ENCODE data around the gene PLCB2. TPM values are rescaled to one million over a fixed set of nuclear protein-coding genes. Genes with fewer than 3 reads are reported as not detected.

The PLCB2 gene
- polyA plus RNA-seq, 1 donor (not counting 4 experiments of a cell fraction or from before 2014, with no cell fraction given), result 0.73 TPM

GRCh38 chr15:40273428-40273827 lies 34.3 kb downstream of the PLCB2 start:
- no peaks in the 10 kb centered on the region for H4K20me1 ChIP-seq (ENCODE audit: control insufficient read depth, extremely low read depth, insufficient read depth, low read length)
- H3K27ac ChIP-seq (ENCODE audit: control insufficient read depth, insufficient read depth, low read length), result no peak overlapping the region
- H3K4me3 ChIP-seq (ENCODE audit: control insufficient read depth in 2 of 3, extremely low read depth in 1 of 3, insufficient read depth in 2 of 3, low read depth in 1 of 3, low read length in 3 of 3), result no peak overlapping the region
- no peaks in the 10 kb centered on the region for H3K79me2 ChIP-seq (ENCODE audit: control insufficient read depth, insufficient read depth, low read length)
- no peak overlapping the region for H2AFZ ChIP-seq (ENCODE audit: control insufficient read depth, low read length)
- no peaks in the 10 kb centered on the region for H3K4me1 ChIP-seq (ENCODE audit: control insufficient read depth, extremely low read depth, insufficient read depth, low read length)
- H3K9ac ChIP-seq (ENCODE audit: control insufficient read depth, extremely low read depth, insufficient read depth, low read length), result no peak overlapping the region
- no peak overlapping the region for H3K4me2 ChIP-seq (ENCODE audit: control insufficient read depth, extremely low read depth, insufficient read depth, low read depth, low read length)
- dilution Hi-C loops (cut with MboI; ENCODE audit: extremely low pct_ligation_motif_present, low sequenced_read_pairs), result loop anchor here (5.0 kb wide), 1 partner anchor 56 kb away; no protein-coding TSS in a partner anchor
- no peaks in the 10 kb centered on the region for H3K27me3 ChIP-seq (ENCODE audit: control insufficient read depth, extremely low read depth, insufficient read depth, low read length)
- no peak for TF ChIP-seq EZH2 (IDR thresholded peaks at IDR 0.05; ENCODE audit: low read length)
- TF ChIP-seq, protein P1, sequence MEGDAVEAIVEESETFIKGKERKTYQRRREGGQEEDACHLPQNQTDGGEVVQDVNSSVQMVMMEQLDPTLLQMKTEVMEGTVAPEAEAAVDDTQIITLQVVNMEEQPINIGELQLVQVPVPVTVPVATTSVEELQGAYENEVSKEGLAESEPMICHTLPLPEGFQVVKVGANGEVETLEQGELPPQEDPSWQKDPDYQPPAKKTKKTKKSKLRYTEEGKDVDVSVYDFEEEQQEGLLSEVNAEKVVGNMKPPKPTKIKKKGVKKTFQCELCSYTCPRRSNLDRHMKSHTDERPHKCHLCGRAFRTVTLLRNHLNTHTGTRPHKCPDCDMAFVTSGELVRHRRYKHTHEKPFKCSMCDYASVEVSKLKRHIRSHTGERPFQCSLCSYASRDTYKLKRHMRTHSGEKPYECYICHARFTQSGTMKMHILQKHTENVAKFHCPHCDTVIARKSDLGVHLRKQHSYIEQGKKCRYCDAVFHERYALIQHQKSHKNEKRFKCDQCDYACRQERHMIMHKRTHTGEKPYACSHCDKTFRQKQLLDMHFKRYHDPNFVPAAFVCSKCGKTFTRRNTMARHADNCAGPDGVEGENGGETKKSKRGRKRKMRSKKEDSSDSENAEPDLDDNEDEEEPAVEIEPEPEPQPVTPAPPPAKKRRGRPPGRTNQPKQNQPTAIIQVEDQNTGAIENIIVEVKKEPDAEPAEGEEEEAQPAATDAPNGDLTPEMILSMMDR (optimal IDR thresholded peaks at IDR 0.05 in 1 of 3, IDR thresholded peaks at IDR 0.05 in 1 of 3, conservative IDR thresholded peaks at IDR 0.05 in 1 of 3; ENCODE audit: extremely low read depth in 1 of 3, insufficient read depth in 2 of 3, low read length in 3 of 3), result no peak
- no peaks in the 10 kb centered on the region for H3K9me3 ChIP-seq (ENCODE audit: control insufficient read depth, low read depth, low read length)
- H3K9me1 ChIP-seq (ENCODE audit: control insufficient read depth, extremely low read depth, insufficient read depth, low read length), result no peaks in the 10 kb centered on the region
- H3K36me3 ChIP-seq (ENCODE audit: control insufficient read depth in 2 of 2, extremely low read depth in 1 of 2, insufficient read depth in 2 of 2, low read length in 2 of 2), result peaks cover 35 to 36% of the 10 kb centered on the region in 2 experiments
- FAIRE-seq, result no peak
- DNase-seq (ENCODE audit: low read depth, low spot score), result no peak

GRCh38 chr15:40272485-40273056 lies 35.2 kb downstream of the PLCB2 start:
- H3K4me2 ChIP-seq (ENCODE audit: control insufficient read depth, extremely low read depth, insufficient read depth, low read depth, low read length), result no peak overlapping the region
- H4K20me1 ChIP-seq (ENCODE audit: control insufficient read depth, extremely low read depth, insufficient read depth, low read length), result no peaks in the 10 kb centered on the region
- no peaks in the 10 kb centered on the region for H3K4me1 ChIP-seq (ENCODE audit: control insufficient read depth, extremely low read depth, insufficient read depth, low read length)
- H3K79me2 ChIP-seq (ENCODE audit: control insufficient read depth, insufficient read depth, low read length), result no peaks in the 10 kb centered on the region
- peaks cover 40 to 42% of the 10 kb centered on the region in 2 experiments for H3K36me3 ChIP-seq (ENCODE audit: control insufficient read depth in 2 of 2, extremely low read depth in 1 of 2, insufficient read depth in 2 of 2, low read length in 2 of 2)
- H3K9me3 ChIP-seq (ENCODE audit: control insufficient read depth, low read depth, low read length), result no peaks in the 10 kb centered on the region
- dilution Hi-C loops (cut with MboI; ENCODE audit: extremely low pct_ligation_motif_present, low sequenced_read_pairs), result loop anchor here (5.0 kb wide), 1 partner anchor 55 kb away; no protein-coding TSS in a partner anchor
- H2AFZ ChIP-seq (ENCODE audit: control insufficient read depth, low read length), result no peak overlapping the region
- DNase-seq (ENCODE audit: low read depth, low spot score) (no peak), FAIRE-seq (no peak)
- H3K9ac ChIP-seq (ENCODE audit: control insufficient read depth, extremely low read depth, insufficient read depth, low read length), result no peak overlapping the region
- no peak overlapping the region for H3K4me3 ChIP-seq (ENCODE audit: control insufficient read depth in 2 of 3, extremely low read depth in 1 of 3, insufficient read depth in 2 of 3, low read depth in 1 of 3, low read length in 3 of 3)
- no peak overlapping the region for H3K27ac ChIP-seq (ENCODE audit: control insufficient read depth, insufficient read depth, low read length)
- H3K27me3 ChIP-seq (ENCODE audit: control insufficient read depth, extremely low read depth, insufficient read depth, low read length), result no peaks in the 10 kb centered on the region
- TF ChIP-seq, protein P1 (optimal IDR thresholded peaks at IDR 0.05 in 1 of 3, IDR thresholded peaks at IDR 0.05 in 1 of 3, conservative IDR thresholded peaks at IDR 0.05 in 1 of 3; ENCODE audit: extremely low read depth in 1 of 3, insufficient read depth in 2 of 3, low read length in 3 of 3), result peak; percentile 29 to 69 (median 43)
- TF ChIP-seq EZH2 (IDR thresholded peaks at IDR 0.05; ENCODE audit: low read length), result no peak
- H3K9me1 ChIP-seq (ENCODE audit: control insufficient read depth, extremely low read depth, insufficient read depth, low read length), result no peaks in the 10 kb centered on the region

Measured in keratinocyte (primary cell).